Loucy (cell line): ENCODE data around the gene ITPKB.

Source experiments
- CTCF ChIP-seq: fragments of 200-600 bp; sonication (generic); conservative IDR thresholded peaks from 2 replicates; pipeline ENCODE4 v1.5.1; 2014; ENCODE audit warnings: mild to moderate bottlenecking, antibody characterized with exemption, low read length
- EZH2phosphoT487 ChIP-seq: fragments of 200-600 bp; IDR thresholded peaks from 2 replicates; pipeline ENCODE4 v1.6.1; 2018; ENCODE audit warnings: antibody characterized with exemption, mild to moderate bottlenecking, moderate library complexity, borderline replicate concordance

- TF ChIP-seq CTCF, result no peak
- TF ChIP-seq EZH2phosphoT487, result no peak
Measured at GRCh38 chr1:226708342-226708780, 30.7 kb downstream of the ITPKB start.
